ENCODE data around the gene HCFC1R1. TPM values are rescaled to one million over a fixed set of nuclear protein-coding genes. Genes with fewer than 3 reads are reported as not detected.

HCFC1R1 gene
- polyA plus RNA-seq, 1 donor from 2014 or later = 19.0 TPM

- Histone ChIP-seq H3K79me2 (replicated peaks; ENCODE audit: insufficient read depth, low read length) (no peaks in the 10 kb centered on the region), H3K4me3 (ENCODE audit: low read length) (no peak overlapping the region), H3K9me2 (ENCODE audit: insufficient read depth, low read length) (no peaks in the 10 kb centered on the region), H3K27ac (ENCODE audit: low read length) (no peak overlapping the region), H3K9me3 (ENCODE audit: low read length) (no peaks in the 10 kb centered on the region), H3K27me3 (ENCODE audit: insufficient read depth, low read depth, low read length) (peaks cover 73% of the 10 kb centered on the region), H2AFZ (ENCODE audit: low read depth, low read length) (no peak overlapping the region), H4K20me1 (ENCODE audit: insufficient read depth) (no peaks in the 10 kb centered on the region), H3K36me3 (ENCODE audit: insufficient read depth, low read length) (no peaks in the 10 kb centered on the region), H3F3A (ENCODE audit: insufficient read depth, low read length, poor library complexity, severe bottlenecking) (no peaks in the 10 kb centered on the region), H3K4me2 (ENCODE audit: low read length) (no peak overlapping the region), H3K9ac (ENCODE audit: low read length) (no peak overlapping the region)
- TF ChIP-seq RAD21 (conservative IDR thresholded peaks at IDR 0.05) (no peak), TAF1 (IDR thresholded peaks at IDR 0.05; ENCODE audit: low read depth) (no peak), CTCF (IDR thresholded peaks at IDR 0.05; ENCODE audit: poor library complexity, severe bottlenecking) (no peak), MXI1 (conservative IDR thresholded peaks at IDR 0.05; ENCODE audit: poor library complexity, severe bottlenecking) (no peak), POLR2AphosphoS5 (IDR thresholded peaks at IDR 0.05) (no peak), REST (IDR thresholded peaks at IDR 0.05; ENCODE audit: borderline replicate concordance) (no peak), EP300 (conservative IDR thresholded peaks at IDR 0.05; ENCODE audit: poor library complexity, severe bottlenecking) (no peak), EZH2 (IDR thresholded peaks at IDR 0.05; ENCODE audit: borderline replicate concordance, insufficient read depth, low read length, poor library complexity, severe bottlenecking) (no peak), SMC3 (conservative IDR thresholded peaks at IDR 0.05; ENCODE audit: poor library complexity) (no peak)
Measured at GRCh38 chr16:3007957-3008689, 15.6 kb downstream of the HCFC1R1 start.

- Histone ChIP-seq H3K36me3 (ENCODE audit: insufficient read depth, low read length) (no peaks in the 10 kb centered on the region), H3K9me2 (ENCODE audit: insufficient read depth, low read length) (no peaks in the 10 kb centered on the region), H3K79me2 (replicated peaks; ENCODE audit: insufficient read depth, low read length) (no peaks in the 10 kb centered on the region), H3K27me3 (ENCODE audit: insufficient read depth, low read depth, low read length) (peaks cover 67% of the 10 kb centered on the region), H2AFZ (ENCODE audit: low read depth, low read length) (no peak overlapping the region), H3K27ac (ENCODE audit: low read length) (no peak overlapping the region), H3K9ac (ENCODE audit: low read length) (no peak overlapping the region), H3K4me2 (ENCODE audit: low read length) (no peak overlapping the region), H3K4me3 (ENCODE audit: low read length) (no peak overlapping the region), H3K9me3 (ENCODE audit: low read length) (no peaks in the 10 kb centered on the region), H4K20me1 (ENCODE audit: insufficient read depth) (no peaks in the 10 kb centered on the region), H3F3A (ENCODE audit: insufficient read depth, low read length, poor library complexity, severe bottlenecking) (no peaks in the 10 kb centered on the region)
- no peak for TF ChIP-seq POLR2AphosphoS5 (IDR thresholded peaks at IDR 0.05)
- TF ChIP-seq SMC3 (conservative IDR thresholded peaks at IDR 0.05; ENCODE audit: poor library complexity) = no peak
- no peak for TF ChIP-seq MXI1 (conservative IDR thresholded peaks at IDR 0.05; ENCODE audit: poor library complexity, severe bottlenecking)
- TF ChIP-seq TAF1 (IDR thresholded peaks at IDR 0.05; ENCODE audit: low read depth) = no peak
- no peak for TF ChIP-seq CTCF (IDR thresholded peaks at IDR 0.05; ENCODE audit: poor library complexity, severe bottlenecking)
- TF ChIP-seq RAD21 (conservative IDR thresholded peaks at IDR 0.05) = no peak
- no peak for TF ChIP-seq REST (IDR thresholded peaks at IDR 0.05; ENCODE audit: borderline replicate concordance)
- no peak for TF ChIP-seq EZH2 (IDR thresholded peaks at IDR 0.05; ENCODE audit: borderline replicate concordance, insufficient read depth, low read length, poor library complexity, severe bottlenecking)
- TF ChIP-seq EP300 (conservative IDR thresholded peaks at IDR 0.05; ENCODE audit: poor library complexity, severe bottlenecking) = no peak
Measured at GRCh38 chr16:3007059-3007956, 16.4 kb downstream of the HCFC1R1 start.
